GM21576 (cell line): ENCODE data around the gene RPS16.

Experiments used
- ATAC-seq: cut with Tn5 transposase; IDR thresholded peaks from one replicate; pipeline ENCODE4 v1.9.1; 2021; ENCODE audit warnings: mild to moderate bottlenecking, moderate library complexity; ENCODE audit not compliant: unreplicated experiment

The RPS16 gene

GRCh38 chr19:39423258-39424086 is 12.3 kb downstream of the RPS16 start:
- no peak for ATAC-seq

- no peak for ATAC-seq
These were observed 13.7 kb downstream of the RPS16 start for GRCh38 chr19:39422020-39422419.

GRCh38 chr19:39420769-39421168 is 15.0 kb downstream of the RPS16 start:
- no peak for ATAC-seq

GRCh38 chr19:39419003-39419402 is 16.7 kb downstream of the RPS16 start:
- ATAC-seq: no peak

GRCh38 chr19:39417463-39418181 is 18.1 kb downstream of the RPS16 start:
- no peak for ATAC-seq

- no peak for ATAC-seq
These were observed 19.3 kb downstream of the RPS16 start for GRCh38 chr19:39416152-39417120.

GRCh38 chr19:39415111-39416046 is 20.4 kb downstream of the RPS16 start:
- no peak for ATAC-seq

GRCh38 chr19:39413911-39414608 is 21.7 kb downstream of the RPS16 start:
- ATAC-seq: no peak

- ATAC-seq: no peak
These were observed 22.4 kb downstream of the RPS16 start for GRCh38 chr19:39413272-39413910.

GRCh38 chr19:39412867-39413271 is 22.9 kb downstream of the RPS16 start:
- no peak for ATAC-seq

GRCh38 chr19:39412100-39412866 is 23.5 kb downstream of the RPS16 start, which contains the start of gene PLEKHG2:
Gene PLEKHG2 (plus strand): TSS chr19:39412669. CDS start chr19:39414087, 1,418 bp downstream.
- peak; percentile 46 for ATAC-seq

GRCh38 chr19:39411832-39412099 is 24.0 kb downstream of the RPS16 start:
- peak; percentile 17 for ATAC-seq

- ATAC-seq: no peak
These were observed 24.5 kb downstream of the RPS16 start for GRCh38 chr19:39411081-39411831.

- ATAC-seq: no peak
These were observed 25.0 kb downstream of the RPS16 start for GRCh38 chr19:39410831-39411080.

GRCh38 chr19:39410017-39410830 is 25.5 kb downstream of the RPS16 start:
- no peak for ATAC-seq

- no peak for ATAC-seq
These were observed 26.3 kb downstream of the RPS16 start for GRCh38 chr19:39409208-39410016.
